ENCODE data around the gene ZBED1. TPM values are rescaled to one million over a fixed set of nuclear protein-coding genes. Genes with fewer than 3 reads are reported as not detected.
"Not testable (repeated sequence)": the region's sequence is repeated elsewhere in the genome, so short reads cannot be mapped to it uniquely, and the experiment has no call there.

The ZBED1 gene
- total RNA-seq, 3 donors from 2014 or later = 37.6 to 38.7 (median 37.6) TPM

GRCh38 chrX:2463973-2464676, 36.7 kb downstream of the ZBED1 start:
- Histone ChIP-seq H3K27ac (no peak overlapping the region), H3K36me3 (no peaks in the 10 kb centered on the region), H3K4me1 (no peaks in the 10 kb centered on the region), H3K9me3 (no peaks in the 10 kb centered on the region), H3K4me3 (no peak overlapping the region), H3K27me3 (no peaks in the 10 kb centered on the region)
- intact Hi-C loops (cut with DNase I; ENCODE audit: low total_unique reads) = no loop called here
- TF ChIP-seq POLR2A (IDR thresholded peaks at IDR 0.05) = no peak
- TF ChIP-seq POLR2AphosphoS5 (IDR thresholded peaks at IDR 0.05) = no peak
- TF ChIP-seq CTCF (IDR thresholded peaks at IDR 0.05) = no peak
- DNase-seq (ENCODE audit: low spot score in 2 of 2) = no peak

GRCh38 chrX:2463481-2463880, 37.3 kb downstream of the ZBED1 start:
- intact Hi-C loops (cut with DNase I; ENCODE audit: low total_unique reads); H3K4me3 ChIP-seq: not testable (repeated sequence)

DNA sequence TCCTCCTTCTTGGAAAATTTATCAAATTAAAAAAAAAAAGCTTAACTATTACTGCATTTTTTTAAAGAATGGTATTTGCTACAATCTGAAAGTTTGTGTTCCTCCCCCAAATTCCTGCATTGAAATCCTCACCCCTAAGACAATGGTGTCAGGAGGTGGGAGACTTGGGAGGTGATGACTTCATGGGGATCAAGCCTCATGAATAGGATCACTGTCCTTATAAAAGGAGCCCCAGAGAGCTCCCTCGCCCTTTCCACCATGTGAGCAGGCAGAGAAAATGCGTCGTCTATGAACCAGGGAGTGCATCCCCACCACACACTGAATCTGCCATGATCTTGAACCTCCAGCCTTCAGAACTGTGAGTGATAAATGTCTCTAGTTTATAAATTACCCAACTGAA, 38.0 kb downstream of the ZBED1 start:
- Histone ChIP-seq H3K4me1 (no peaks in the 10 kb centered on the region), H3K4me3 (no peak overlapping the region), H3K9me3 (no peaks in the 10 kb centered on the region), H3K36me3 (no peaks in the 10 kb centered on the region), H3K27me3 (no peaks in the 10 kb centered on the region), H3K27ac (no peak overlapping the region)
- DNase-seq (ENCODE audit: low spot score in 2 of 2) = no peak
- TF ChIP-seq POLR2A (IDR thresholded peaks at IDR 0.05) (no peak), CTCF (IDR thresholded peaks at IDR 0.05) (no peak), POLR2AphosphoS5 (IDR thresholded peaks at IDR 0.05) (no peak)
- intact Hi-C loops (cut with DNase I; ENCODE audit: low total_unique reads) = no loop called here

More at GRCh38 chrX:2463481-2463880, 37.3 kb downstream of the ZBED1 start:
- not testable (repeated sequence) for DNase-seq (ENCODE audit: low spot score in 2 of 2); H3K4me1 ChIP-seq; H3K27ac ChIP-seq; H3K36me3 ChIP-seq; H3K27me3 ChIP-seq; H3K9me3 ChIP-seq

DNA sequence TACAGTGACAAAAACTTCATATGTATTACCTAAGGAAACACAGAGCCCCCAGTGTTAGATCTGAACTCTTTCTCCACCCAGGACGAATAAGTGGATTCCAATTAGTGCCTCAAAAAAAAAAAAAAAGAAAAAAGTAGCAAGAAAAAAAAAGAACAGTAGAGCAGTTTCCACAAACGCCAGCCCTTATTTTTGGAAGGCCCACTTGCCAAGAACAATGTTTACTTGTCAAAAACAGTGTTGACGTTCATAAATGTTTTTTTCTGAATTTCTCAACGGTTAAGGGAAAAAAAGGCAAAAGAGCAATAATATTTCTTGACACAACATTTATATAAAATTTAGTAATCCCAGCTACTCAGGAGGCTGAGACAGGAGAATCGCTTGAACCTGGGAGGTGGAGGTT, 38.7 kb downstream of the ZBED1 start:
- no peak for TF ChIP-seq POLR2AphosphoS5 (IDR thresholded peaks at IDR 0.05)
- TF ChIP-seq POLR2A (IDR thresholded peaks at IDR 0.05) = no peak
- TF ChIP-seq CTCF (IDR thresholded peaks at IDR 0.05) = no peak

DNA sequence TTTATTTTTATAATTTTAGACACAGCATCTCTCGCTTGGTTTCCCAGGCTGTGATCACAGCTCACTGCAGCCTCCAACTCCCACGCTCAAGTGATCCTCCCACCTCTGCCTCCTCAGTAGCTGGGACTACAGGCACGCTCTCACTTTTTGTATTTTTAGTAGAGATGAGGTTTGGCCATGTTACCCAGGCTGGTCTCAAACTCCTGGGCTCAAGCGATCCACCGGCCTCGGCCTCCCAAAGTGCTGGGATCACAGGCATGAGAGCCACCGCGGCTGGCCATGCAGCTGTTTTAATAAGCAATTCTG, 39.1 kb downstream of the ZBED1 start:
- no peak for TF ChIP-seq POLR2A (IDR thresholded peaks at IDR 0.05)
- no peak for TF ChIP-seq POLR2AphosphoS5 (IDR thresholded peaks at IDR 0.05)
- TF ChIP-seq CTCF (IDR thresholded peaks at IDR 0.05) = no peak
- Histone ChIP-seq H3K4me3 (no peak overlapping the region), H3K27ac (no peak overlapping the region), H3K27me3 (no peaks in the 10 kb centered on the region), H3K9me3 (no peaks in the 10 kb centered on the region), H3K36me3 (no peaks in the 10 kb centered on the region), H3K4me1 (no peaks in the 10 kb centered on the region)
- intact Hi-C loops (cut with DNase I; ENCODE audit: low total_unique reads) = no loop called here
- no peak for DNase-seq (ENCODE audit: low spot score in 2 of 2)

More for the DNA sequence above, 38.7 kb downstream of the ZBED1 start:
- Histone ChIP-seq H3K27ac (no peak overlapping the region), H3K27me3 (no peaks in the 10 kb centered on the region), H3K36me3 (no peaks in the 10 kb centered on the region), H3K4me3 (no peak overlapping the region), H3K4me1 (no peaks in the 10 kb centered on the region), H3K9me3 (no peaks in the 10 kb centered on the region)
- intact Hi-C loops (cut with DNase I; ENCODE audit: low total_unique reads) = no loop called here
- no peak for DNase-seq (ENCODE audit: low spot score in 2 of 2)

DNA sequence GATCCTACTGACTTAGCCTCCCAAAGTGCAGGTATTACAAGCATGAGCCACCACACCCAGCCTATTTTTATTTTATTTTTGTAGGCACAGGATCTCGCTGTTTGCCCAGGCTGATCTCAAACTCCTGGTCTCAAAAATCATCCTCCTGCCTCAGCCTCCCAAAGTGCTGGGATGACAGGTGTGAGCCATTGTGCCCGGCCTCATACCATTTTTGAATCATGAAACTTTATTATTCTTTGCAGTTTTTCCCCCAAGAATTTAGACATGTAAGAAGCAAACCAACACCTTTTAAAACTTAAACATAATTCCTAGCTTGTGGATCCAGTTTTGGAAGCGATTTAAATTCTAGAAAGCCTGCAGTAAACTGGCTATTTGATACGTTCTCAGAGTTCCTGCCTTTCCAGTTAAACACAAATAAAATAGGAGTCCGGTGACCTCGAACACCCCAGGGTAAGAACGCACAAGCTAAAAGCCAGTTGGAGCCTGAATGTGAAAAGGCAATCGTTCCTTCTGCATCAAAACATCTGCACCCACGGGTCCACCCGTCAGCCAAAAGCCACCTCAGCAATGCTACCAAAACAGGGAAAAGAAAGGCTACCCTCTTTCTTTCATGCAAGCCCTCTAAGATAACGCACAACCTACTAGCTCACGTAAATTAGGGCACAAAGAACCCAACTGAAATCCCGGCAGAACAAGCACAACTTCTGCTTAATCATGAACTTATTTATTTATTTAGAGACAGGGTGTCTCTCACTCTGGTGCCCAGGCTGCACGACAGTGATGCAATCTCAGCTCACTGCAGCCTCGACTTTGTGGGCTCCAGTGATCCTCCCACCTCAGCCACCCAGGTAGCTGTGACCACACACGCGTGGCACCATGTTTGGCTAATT, 39.7 kb downstream of the ZBED1 start:
- H3K27ac ChIP-seq; H3K36me3 ChIP-seq; DNase-seq (ENCODE audit: low spot score in 2 of 2); intact Hi-C loops (cut with DNase I; ENCODE audit: low total_unique reads); H3K9me3 ChIP-seq; H3K4me1 ChIP-seq; H3K4me3 ChIP-seq; H3K27me3 ChIP-seq: not testable (repeated sequence)

- intact Hi-C loops (cut with DNase I; ENCODE audit: low total_unique reads); H3K4me3 ChIP-seq; H3K4me1 ChIP-seq; DNase-seq (ENCODE audit: low spot score in 2 of 2); H3K27ac ChIP-seq; H3K36me3 ChIP-seq; H3K27me3 ChIP-seq; H3K9me3 ChIP-seq: not testable (repeated sequence)
Measured at GRCh38 chrX:2460048-2460447, 40.7 kb downstream of the ZBED1 start.
